Activated T-cell treated with anti-CD3 and anti-CD28 coated beads, Interleukin-2, amount 50 U/mL, for 72 hours (primary cell): ENCODE results near the gene ZBTB43. TPM values are rescaled to one million over a fixed set of nuclear protein-coding genes. Genes with fewer than 3 reads are reported as not detected.
"Not testable (repeated sequence)": the region's sequence is repeated elsewhere in the genome, so short reads cannot be mapped to it uniquely, and the experiment has no call there.

Experiments used
- ATAC-seq, 2 donors: fragments of 150-1000 bp; cut with Tn5 transposase; replicated peaks in 1 of 2; 2 replicates each; pipeline ENCODE4 v1.10.0; 2021; ENCODE audit warnings: moderate library complexity in 2 of 2, mild to moderate bottlenecking in 1 of 2
- DNase-seq, 2 donors: peaks; one replicate each; pipeline ENCODE4 v3.0.0; 2021 to 2022; ENCODE audit warnings: mixed read lengths in 1 of 2
- H3K27ac Mint-ChIP-seq: one replicate; pipeline ENCODE4 v1.8.0; 2022; ENCODE audit warnings: mild to moderate bottlenecking, moderate library complexity, mixed read lengths
- H3K27me3 Mint-ChIP-seq: one replicate; pipeline ENCODE4 v1.8.0; 2022; ENCODE audit warnings: low read depth, mixed read lengths
- H3K36me3 Mint-ChIP-seq, 2 donors: one replicate each; pipeline ENCODE4 v1.8.0; 2022; ENCODE audit warnings: mixed read lengths in 2 of 2, mild to moderate bottlenecking in 1 of 2; ENCODE audit not compliant: insufficient read depth in 2 of 2
- H3K4me1 Mint-ChIP-seq: one replicate; pipeline ENCODE4 v1.8.0; 2022; ENCODE audit warnings: low read depth, mixed read lengths
- H3K4me3 Mint-ChIP-seq, 2 donors: one replicate each; pipeline ENCODE4 v1.8.0; 2022; ENCODE audit warnings: mild to moderate bottlenecking in 2 of 2, mixed read lengths in 2 of 2, moderate library complexity in 2 of 2
- H3K9me3 Mint-ChIP-seq, 2 donors: one replicate each; pipeline ENCODE4 v1.8.0; 2022; ENCODE audit warnings: mixed read lengths in 2 of 2
- total RNA-seq, 2 donors: library from RNA; stranded (reverse); gene quantifications; one replicate each; pipeline ENCODE4 v1.2.3, GENCODE V29; 2022

ZBTB43 gene
- total RNA-seq, 2 donors from 2014 or later, result 30.2 to 66.2 TPM

- H3K27me3 Mint-ChIP-seq, result peaks cover 11% of the 10 kb centered on the region
- no peaks in the 10 kb centered on the region for H3K36me3 Mint-ChIP-seq
- H3K4me1 Mint-ChIP-seq, result no peaks in the 10 kb centered on the region
- no peak overlapping the region for H3K27ac Mint-ChIP-seq
- ATAC-seq (no peak), DNase-seq (no peak)
- no peaks in the 10 kb centered on the region for H3K9me3 Mint-ChIP-seq
- H3K4me3 Mint-ChIP-seq, result no peak overlapping the region
Measured at GRCh38 chr9:126797903-126798302, 6.9 kb upstream of the ZBTB43 start.

- peaks cover 3% of the 10 kb centered on the region for H3K4me1 Mint-ChIP-seq
- no peak overlapping the region for H3K27ac Mint-ChIP-seq
- H3K9me3 Mint-ChIP-seq, result peaks cover 0 to under 1% of the 10 kb centered on the region in 2 donors
- no peak overlapping the region for H3K4me3 Mint-ChIP-seq
- no peak for ATAC-seq
- no peaks in the 10 kb centered on the region for H3K36me3 Mint-ChIP-seq
- no peak for DNase-seq
- peaks cover 8% of the 10 kb centered on the region for H3K27me3 Mint-ChIP-seq
Measured at GRCh38 chr9:126799034-126799433, 5.8 kb upstream of the ZBTB43 start.

DNA sequence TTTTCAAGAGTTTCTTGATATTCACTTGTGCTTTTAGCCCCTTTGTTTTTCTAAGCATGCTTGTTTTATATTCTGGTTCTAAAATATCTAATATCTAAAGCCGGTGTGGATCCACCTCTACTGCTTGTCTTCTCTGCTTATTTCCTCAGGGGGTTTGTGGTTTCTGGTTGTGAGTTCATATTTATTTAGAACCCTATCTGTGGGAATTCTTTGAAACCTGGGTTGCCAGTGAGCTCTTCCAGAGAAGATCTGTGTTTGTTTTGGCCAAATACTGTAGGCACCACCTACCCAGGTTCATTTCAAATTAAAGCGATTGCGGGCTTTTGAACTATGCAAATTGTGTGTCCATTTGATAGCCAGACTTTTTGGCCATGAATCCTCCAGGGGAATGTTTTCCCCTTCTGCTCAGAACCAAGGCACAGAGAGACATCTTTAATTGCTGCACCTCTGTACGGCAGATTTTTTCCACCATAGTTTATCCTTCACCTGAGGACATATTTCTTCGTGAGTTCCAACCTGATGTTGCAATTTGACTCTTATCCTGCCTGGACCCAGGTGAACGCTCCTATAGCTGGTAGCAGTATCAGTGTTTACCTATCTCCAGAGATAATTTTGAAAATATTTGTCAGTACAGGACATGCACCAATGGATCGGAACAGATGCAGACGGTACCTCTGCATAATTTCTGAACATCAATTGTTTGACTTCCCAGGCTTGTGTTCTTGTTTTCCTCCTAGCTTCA lies 2.4 kb upstream of the ZBTB43 start:
- no peak overlapping the region for H3K4me3 Mint-ChIP-seq
- ATAC-seq, result no peak
- no peaks in the 10 kb centered on the region for H3K27me3 Mint-ChIP-seq

GRCh38 chr9:126804198-126804695 lies 593 bp upstream of the ZBTB43 start:
- H3K4me1 Mint-ChIP-seq, result peaks cover 32% of the 10 kb centered on the region
- H3K9me3 Mint-ChIP-seq, result peaks cover 0 to 3% of the 10 kb centered on the region in 2 donors
- H3K4me3 Mint-ChIP-seq, result peak overlapping the region; percentile 83 to 89
- no peak for ATAC-seq
- DNase-seq, result no peak
- H3K27ac Mint-ChIP-seq, result peak overlapping the region; percentile 39
- H3K27me3 Mint-ChIP-seq, result no peaks in the 10 kb centered on the region
- peaks cover 6 to 7% of the 10 kb centered on the region in 2 donors for H3K36me3 Mint-ChIP-seq

More for the DNA sequence above, 2.4 kb upstream of the ZBTB43 start:
- Mint-ChIP-seq H3K4me1 (peaks cover 27% of the 10 kb centered on the region), H3K9me3 (peaks cover 0 to 3% of the 10 kb centered on the region in 2 donors), H3K36me3 (peaks cover 4 to 6% of the 10 kb centered on the region in 2 donors), H3K27ac (no peak overlapping the region)
- no peak for DNase-seq

DNA sequence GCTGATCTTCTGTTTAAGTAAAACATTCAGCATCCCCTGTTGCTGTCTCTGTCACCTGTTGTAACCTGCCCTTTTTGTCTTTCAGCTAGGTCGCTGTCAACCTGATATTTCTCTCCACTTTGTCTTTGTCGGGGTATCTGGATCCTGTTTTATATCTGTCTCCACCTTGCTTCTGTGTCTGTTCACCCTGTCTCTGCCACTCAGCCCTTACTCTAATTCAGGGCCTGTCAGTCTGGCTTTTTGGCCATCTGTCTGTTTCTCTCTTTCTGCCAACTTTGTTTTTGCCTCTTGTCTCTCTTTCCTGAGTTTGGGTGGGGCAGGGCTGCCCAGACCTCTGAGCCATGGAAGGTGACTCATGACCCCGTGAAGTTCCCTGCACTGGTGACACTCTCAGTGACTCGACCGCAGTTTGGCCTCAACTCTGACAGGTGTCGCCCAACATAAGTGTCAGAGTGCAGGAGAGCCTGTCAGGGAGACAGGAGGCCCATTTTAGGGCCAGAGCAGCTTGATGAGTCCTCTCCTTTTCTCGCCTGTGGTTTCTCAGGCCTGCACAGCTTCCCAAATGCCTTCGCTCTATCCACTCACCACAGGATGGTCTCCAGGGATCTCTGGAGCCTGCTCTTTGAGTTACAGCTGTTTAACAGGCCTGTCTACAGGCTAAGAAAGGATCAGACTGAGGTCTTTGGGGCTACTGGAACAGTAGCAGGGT lies 868 bp downstream of the ZBTB43 start:
- Mint-ChIP-seq H3K9me3 (peaks cover 0 to 3% of the 10 kb centered on the region in 2 donors), H3K36me3 (peaks cover 6 to 7% of the 10 kb centered on the region in 2 donors), H3K4me1 (peaks cover 32% of the 10 kb centered on the region), H3K27me3 (no peaks in the 10 kb centered on the region), H3K4me3 (peak overlapping the region; percentile 83 to 89), H3K27ac (peak overlapping the region; percentile 87)
- ATAC-seq (peak; percentile 94 to 95), DNase-seq (peak; percentile 86 to 91)

DNA sequence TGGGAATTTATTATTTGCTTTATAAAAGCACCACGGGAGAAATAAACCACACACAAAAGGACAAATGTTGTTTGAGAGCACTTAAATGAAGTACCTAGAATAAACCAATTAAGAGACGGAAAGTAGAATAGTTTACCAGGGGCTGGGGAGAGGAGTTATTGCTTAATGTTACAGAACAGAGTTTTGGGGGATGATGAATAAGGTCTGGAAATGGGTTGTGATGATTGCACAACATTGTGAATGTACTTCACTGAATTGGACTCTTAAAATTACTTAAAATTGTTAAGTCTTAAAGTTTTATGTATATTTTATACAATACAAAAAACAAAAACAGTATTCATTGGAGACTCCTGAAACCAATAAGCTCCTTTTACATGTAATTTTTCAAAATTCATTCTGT lies 1.5 kb downstream of the ZBTB43 start:
- Mint-ChIP-seq H3K4me1 (peaks cover 32% of the 10 kb centered on the region), H3K36me3 (peaks cover 6 to 7% of the 10 kb centered on the region in 2 donors), H3K9me3 (peaks cover 0 to 3% of the 10 kb centered on the region in 2 donors), H3K27ac (peak overlapping the region; percentile 87), H3K4me3 (peak overlapping the region; percentile 83 to 89), H3K27me3 (no peaks in the 10 kb centered on the region)
- ATAC-seq (no peak), DNase-seq (no peak)

- DNase-seq (no peak), ATAC-seq (no peak)
- H3K36me3 Mint-ChIP-seq, result peaks cover 15 to 28% of the 10 kb centered on the region in 2 donors
- H3K4me1 Mint-ChIP-seq, result peaks cover 28% of the 10 kb centered on the region
- H3K9me3 Mint-ChIP-seq, result peaks cover 2% of the 10 kb centered on the region in 2 donors
- no peak overlapping the region for H3K27ac Mint-ChIP-seq
- H3K27me3 Mint-ChIP-seq, result no peaks in the 10 kb centered on the region
- H3K4me3 Mint-ChIP-seq, result no peak overlapping the region
Measured at GRCh38 chr9:126809068-126809467, 4.2 kb downstream of the ZBTB43 start.

DNA sequence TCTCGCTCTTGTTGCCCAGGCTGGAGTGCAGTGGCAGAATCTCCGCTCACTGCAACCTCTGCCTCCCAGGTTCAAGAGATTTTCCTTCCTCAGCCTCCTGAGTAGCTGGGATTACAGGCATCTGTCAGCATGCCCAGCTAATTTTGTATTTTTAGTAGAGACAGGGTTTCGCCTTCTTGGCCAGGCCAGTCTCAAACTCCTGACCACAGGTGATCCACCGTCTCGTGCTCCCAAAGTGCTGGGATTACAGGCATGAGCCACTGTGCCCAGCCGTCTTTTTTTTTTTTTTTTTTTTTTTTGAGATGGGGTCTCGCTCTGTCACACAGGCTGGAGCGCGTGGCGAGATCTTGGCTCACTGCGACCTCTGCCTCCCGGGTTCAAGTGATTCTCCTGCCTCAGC lies 5.4 kb downstream of the ZBTB43 start:
- not testable (repeated sequence) for ATAC-seq, H3K27me3 Mint-ChIP-seq, H3K9me3 Mint-ChIP-seq, H3K4me3 Mint-ChIP-seq, H3K27ac Mint-ChIP-seq, DNase-seq
- Mint-ChIP-seq H3K4me1 (peaks cover 23% of the 10 kb centered on the region), H3K36me3 (peaks cover 15 to 33% of the 10 kb centered on the region in 2 donors)

DNA sequence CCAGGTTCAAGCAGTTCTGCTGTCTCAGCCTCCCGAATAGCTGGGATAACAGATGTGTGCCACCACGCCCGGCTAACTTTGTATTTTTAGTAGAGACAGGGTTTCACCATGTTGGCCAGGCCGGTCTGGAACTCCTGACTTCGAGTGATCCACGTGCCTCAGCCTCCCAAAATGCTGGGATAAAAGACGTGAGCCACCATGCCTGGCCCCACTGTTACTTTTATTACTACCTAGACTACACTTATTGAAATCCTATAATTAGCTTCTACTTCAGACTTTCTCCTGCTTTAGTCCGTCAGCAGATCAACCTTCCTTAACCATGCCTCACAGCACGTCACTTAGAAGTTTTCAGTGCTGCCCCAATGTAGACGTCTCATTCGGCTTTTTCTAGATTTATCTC lies 8.2 kb downstream of the ZBTB43 start:
- Mint-ChIP-seq H3K4me1 (peaks cover 7% of the 10 kb centered on the region), H3K27ac (no peak overlapping the region), H3K36me3 (peaks cover 20 to 48% of the 10 kb centered on the region in 2 donors), H3K9me3 (peaks cover 4 to 8% of the 10 kb centered on the region in 2 donors), H3K27me3 (no peaks in the 10 kb centered on the region), H3K4me3 (no peak overlapping the region)
- ATAC-seq (no peak), DNase-seq (no peak)

DNA sequence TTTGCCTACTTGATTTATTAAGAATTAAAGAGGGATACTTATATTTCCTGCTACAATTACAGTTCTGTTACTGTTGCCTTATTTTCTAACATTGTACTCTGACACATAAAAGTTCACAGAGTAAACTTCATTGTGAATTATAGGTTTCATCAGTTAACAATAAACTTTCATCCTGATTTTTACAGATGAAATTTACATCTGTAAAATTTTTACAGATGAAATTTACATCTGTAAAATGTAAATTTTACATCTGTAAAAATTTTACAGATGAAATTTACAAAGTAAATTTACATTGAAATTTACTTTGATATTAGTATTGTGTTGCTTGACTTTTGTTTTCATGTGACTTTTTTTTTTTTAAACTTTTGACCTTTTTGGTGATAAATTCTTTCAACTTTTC lies 9.3 kb downstream of the ZBTB43 start:
- Mint-ChIP-seq H3K4me1 (peaks cover 14% of the 10 kb centered on the region), H3K36me3 (peaks cover 26 to 58% of the 10 kb centered on the region in 2 donors), H3K27ac (no peak overlapping the region), H3K27me3 (no peaks in the 10 kb centered on the region), H3K4me3 (no peak overlapping the region), H3K9me3 (peaks cover 8 to 10% of the 10 kb centered on the region in 2 donors)
- no peak for ATAC-seq
- no peak for DNase-seq

GRCh38 chr9:126817615-126818014 lies 12.8 kb downstream of the ZBTB43 start:
- H3K4me3 Mint-ChIP-seq, DNase-seq, ATAC-seq, H3K27me3 Mint-ChIP-seq, H3K27ac Mint-ChIP-seq: not testable (repeated sequence)
- Mint-ChIP-seq H3K36me3 (peaks cover 28 to 70% of the 10 kb centered on the region in 2 donors), H3K4me1 (peaks cover 25% of the 10 kb centered on the region), H3K9me3 (peaks cover 9 to 11% of the 10 kb centered on the region in 2 donors)

- ATAC-seq (no peak), DNase-seq (no peak)
- H3K36me3 Mint-ChIP-seq, result peaks cover 25 to 61% of the 10 kb centered on the region in 2 donors
- peaks cover 7 to 11% of the 10 kb centered on the region in 2 donors for H3K9me3 Mint-ChIP-seq
- H3K27me3 Mint-ChIP-seq, result no peaks in the 10 kb centered on the region
- peaks cover 25% of the 10 kb centered on the region for H3K4me1 Mint-ChIP-seq
- H3K4me3 Mint-ChIP-seq, result no peak overlapping the region
- no peak overlapping the region for H3K27ac Mint-ChIP-seq
Measured at GRCh38 chr9:126818482-126818881, 13.6 kb downstream of the ZBTB43 start.

GRCh38 chr9:126819482-126819881 lies 14.6 kb downstream of the ZBTB43 start:
- H3K36me3 Mint-ChIP-seq, result peaks cover 26 to 53% of the 10 kb centered on the region in 2 donors
- H3K27ac Mint-ChIP-seq, result no peak overlapping the region
- peak overlapping the region; percentile 3 to 13 for H3K4me3 Mint-ChIP-seq
- peaks cover 25% of the 10 kb centered on the region for H3K4me1 Mint-ChIP-seq
- H3K27me3 Mint-ChIP-seq, result no peaks in the 10 kb centered on the region
- peak; percentile 90 to 94 for ATAC-seq
- peaks cover 7 to 11% of the 10 kb centered on the region in 2 donors for H3K9me3 Mint-ChIP-seq
- DNase-seq, result no peak
